ENCODE data around the gene MRPS23. TPM values are rescaled to one million over a fixed set of nuclear protein-coding genes. Genes with fewer than 3 reads are reported as not detected.

MRPS23 gene
- polyA plus RNA-seq, 1 donor from 2014 or later = 80.5 TPM

- Histone ChIP-seq H3K4me3 (ENCODE audit: low read length) (no peak overlapping the region), H3K4me2 (ENCODE audit: low read length) (no peak overlapping the region)
Measured at GRCh38 chr17:57810721-57811637, 38.9 kb downstream of the MRPS23 start.

GRCh38 chr17:57809879-57810278, 40.0 kb downstream of the MRPS23 start:
- Histone ChIP-seq H3F3A (ENCODE audit: insufficient read depth, low read length, poor library complexity, severe bottlenecking) (no peaks in the 10 kb centered on the region), H3K9me3 (ENCODE audit: low read length) (no peaks in the 10 kb centered on the region), H3K9ac (ENCODE audit: low read length) (no peak overlapping the region), H3K27me3 (ENCODE audit: insufficient read depth, low read depth, low read length) (no peaks in the 10 kb centered on the region), H3K27ac (ENCODE audit: low read length) (no peak overlapping the region), H3K4me3 (ENCODE audit: low read length) (no peak overlapping the region), H3K36me3 (ENCODE audit: insufficient read depth, low read length) (no peaks in the 10 kb centered on the region), H3K79me2 (replicated peaks; ENCODE audit: insufficient read depth, low read length) (no peaks in the 10 kb centered on the region), H2AFZ (ENCODE audit: low read depth, low read length) (no peak overlapping the region), H4K20me1 (ENCODE audit: insufficient read depth) (no peaks in the 10 kb centered on the region), H3K9me2 (ENCODE audit: insufficient read depth, low read length) (no peaks in the 10 kb centered on the region), H3K4me2 (ENCODE audit: low read length) (no peak overlapping the region)
- TF ChIP-seq TAF1 (IDR thresholded peaks at IDR 0.05; ENCODE audit: low read depth) (no peak), EP300 (conservative IDR thresholded peaks at IDR 0.05; ENCODE audit: poor library complexity, severe bottlenecking) (no peak), SMC3 (conservative IDR thresholded peaks at IDR 0.05; ENCODE audit: poor library complexity) (no peak), MXI1 (conservative IDR thresholded peaks at IDR 0.05; ENCODE audit: poor library complexity, severe bottlenecking) (no peak), EZH2 (IDR thresholded peaks at IDR 0.05; ENCODE audit: borderline replicate concordance, insufficient read depth, low read length, poor library complexity, severe bottlenecking) (no peak), CTCF (IDR thresholded peaks at IDR 0.05; ENCODE audit: poor library complexity, severe bottlenecking) (no peak), POLR2AphosphoS5 (IDR thresholded peaks at IDR 0.05) (no peak), RAD21 (conservative IDR thresholded peaks at IDR 0.05) (no peak)
- TF ChIP-seq, protein P1, sequence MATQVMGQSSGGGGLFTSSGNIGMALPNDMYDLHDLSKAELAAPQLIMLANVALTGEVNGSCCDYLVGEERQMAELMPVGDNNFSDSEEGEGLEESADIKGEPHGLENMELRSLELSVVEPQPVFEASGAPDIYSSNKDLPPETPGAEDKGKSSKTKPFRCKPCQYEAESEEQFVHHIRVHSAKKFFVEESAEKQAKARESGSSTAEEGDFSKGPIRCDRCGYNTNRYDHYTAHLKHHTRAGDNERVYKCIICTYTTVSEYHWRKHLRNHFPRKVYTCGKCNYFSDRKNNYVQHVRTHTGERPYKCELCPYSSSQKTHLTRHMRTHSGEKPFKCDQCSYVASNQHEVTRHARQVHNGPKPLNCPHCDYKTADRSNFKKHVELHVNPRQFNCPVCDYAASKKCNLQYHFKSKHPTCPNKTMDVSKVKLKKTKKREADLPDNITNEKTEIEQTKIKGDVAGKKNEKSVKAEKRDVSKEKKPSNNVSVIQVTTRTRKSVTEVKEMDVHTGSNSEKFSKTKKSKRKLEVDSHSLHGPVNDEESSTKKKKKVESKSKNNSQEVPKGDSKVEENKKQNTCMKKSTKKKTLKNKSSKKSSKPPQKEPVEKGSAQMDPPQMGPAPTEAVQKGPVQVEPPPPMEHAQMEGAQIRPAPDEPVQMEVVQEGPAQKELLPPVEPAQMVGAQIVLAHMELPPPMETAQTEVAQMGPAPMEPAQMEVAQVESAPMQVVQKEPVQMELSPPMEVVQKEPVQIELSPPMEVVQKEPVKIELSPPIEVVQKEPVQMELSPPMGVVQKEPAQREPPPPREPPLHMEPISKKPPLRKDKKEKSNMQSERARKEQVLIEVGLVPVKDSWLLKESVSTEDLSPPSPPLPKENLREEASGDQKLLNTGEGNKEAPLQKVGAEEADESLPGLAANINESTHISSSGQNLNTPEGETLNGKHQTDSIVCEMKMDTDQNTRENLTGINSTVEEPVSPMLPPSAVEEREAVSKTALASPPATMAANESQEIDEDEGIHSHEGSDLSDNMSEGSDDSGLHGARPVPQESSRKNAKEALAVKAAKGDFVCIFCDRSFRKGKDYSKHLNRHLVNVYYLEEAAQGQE (IDR thresholded peaks at IDR 0.05; ENCODE audit: borderline replicate concordance) = no peak

More at GRCh38 chr17:57810721-57811637, 38.9 kb downstream of the MRPS23 start:
- Histone ChIP-seq H3K27me3 (ENCODE audit: insufficient read depth, low read depth, low read length) (no peaks in the 10 kb centered on the region), H3K9me2 (ENCODE audit: insufficient read depth, low read length) (no peaks in the 10 kb centered on the region), H3K9ac (ENCODE audit: low read length) (no peak overlapping the region), H3K36me3 (ENCODE audit: insufficient read depth, low read length) (no peaks in the 10 kb centered on the region), H3K79me2 (replicated peaks; ENCODE audit: insufficient read depth, low read length) (no peaks in the 10 kb centered on the region), H3F3A (ENCODE audit: insufficient read depth, low read length, poor library complexity, severe bottlenecking) (no peaks in the 10 kb centered on the region), H3K9me3 (ENCODE audit: low read length) (no peaks in the 10 kb centered on the region), H3K27ac (ENCODE audit: low read length) (no peak overlapping the region), H2AFZ (ENCODE audit: low read depth, low read length) (no peak overlapping the region), H4K20me1 (ENCODE audit: insufficient read depth) (no peaks in the 10 kb centered on the region)
- TF ChIP-seq POLR2AphosphoS5 (IDR thresholded peaks at IDR 0.05) (peak; percentile 64), MXI1 (conservative IDR thresholded peaks at IDR 0.05; ENCODE audit: poor library complexity, severe bottlenecking) (no peak)
